Peyer's patch (tissue), 4 donors: ENCODE results near the gene POFUT2.

Source experiments
- POLR2A ChIP-seq, 2 donors: fragments of 450-650 bp; IDR thresholded peaks; one replicate each; pipeline ENCODE4 v1.5.1; 2017; ENCODE audit warnings: antibody characterized with exemption in 2 of 2, mild to moderate bottlenecking in 2 of 2, moderate library complexity in 2 of 2
- TF ChIP-seq, protein P1 (sequence below), 6 experiments: fragments of 450-650 bp in 4 of 6; fragments of 200-600 bp in 2 of 6; sonication (generic) in 1 of 6; IDR thresholded peaks; one replicate each; pipeline ENCODE4 v1.5.1; 2017 to 2019; ENCODE audit warnings: antibody characterized with exemption in 6 of 6, mild to moderate bottlenecking in 3 of 6, moderate library complexity in 1 of 6

DNA sequence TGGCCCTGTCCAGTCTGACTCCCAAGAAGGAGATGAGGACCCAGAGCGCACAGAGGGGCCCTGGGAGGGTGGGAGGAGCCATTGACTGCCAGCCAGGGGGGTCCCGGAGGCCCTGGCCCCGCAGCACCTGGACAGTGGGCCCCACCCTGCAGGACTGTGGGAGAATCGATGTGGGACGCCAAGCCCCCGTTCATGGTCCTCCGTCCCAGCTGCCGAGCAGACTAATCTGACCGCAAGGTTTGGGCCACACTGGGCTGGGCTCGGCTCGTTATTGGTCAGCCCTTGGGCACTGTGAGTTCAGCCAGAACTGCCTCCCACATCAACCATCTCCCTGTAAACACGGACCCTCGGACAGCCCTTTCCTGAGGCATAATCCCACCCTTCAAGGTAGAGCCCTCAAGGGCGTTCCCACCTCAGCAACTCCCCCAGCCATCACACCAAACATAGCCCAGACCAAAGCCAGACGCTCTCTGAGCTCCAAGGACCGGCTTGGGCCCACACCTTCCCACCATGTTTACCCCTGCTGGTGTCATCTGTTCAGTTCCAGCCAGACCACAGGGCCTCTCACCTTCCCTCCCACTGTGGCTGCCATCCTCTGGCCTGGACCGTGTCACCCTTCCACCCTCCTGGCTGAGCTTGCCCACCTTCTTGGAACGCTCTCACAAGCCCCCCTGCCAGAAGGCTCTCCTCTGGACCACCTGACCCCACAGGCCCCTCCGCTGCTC, 16.2 kb upstream of the POFUT2 start:
- TF ChIP-seq, protein P1, sequence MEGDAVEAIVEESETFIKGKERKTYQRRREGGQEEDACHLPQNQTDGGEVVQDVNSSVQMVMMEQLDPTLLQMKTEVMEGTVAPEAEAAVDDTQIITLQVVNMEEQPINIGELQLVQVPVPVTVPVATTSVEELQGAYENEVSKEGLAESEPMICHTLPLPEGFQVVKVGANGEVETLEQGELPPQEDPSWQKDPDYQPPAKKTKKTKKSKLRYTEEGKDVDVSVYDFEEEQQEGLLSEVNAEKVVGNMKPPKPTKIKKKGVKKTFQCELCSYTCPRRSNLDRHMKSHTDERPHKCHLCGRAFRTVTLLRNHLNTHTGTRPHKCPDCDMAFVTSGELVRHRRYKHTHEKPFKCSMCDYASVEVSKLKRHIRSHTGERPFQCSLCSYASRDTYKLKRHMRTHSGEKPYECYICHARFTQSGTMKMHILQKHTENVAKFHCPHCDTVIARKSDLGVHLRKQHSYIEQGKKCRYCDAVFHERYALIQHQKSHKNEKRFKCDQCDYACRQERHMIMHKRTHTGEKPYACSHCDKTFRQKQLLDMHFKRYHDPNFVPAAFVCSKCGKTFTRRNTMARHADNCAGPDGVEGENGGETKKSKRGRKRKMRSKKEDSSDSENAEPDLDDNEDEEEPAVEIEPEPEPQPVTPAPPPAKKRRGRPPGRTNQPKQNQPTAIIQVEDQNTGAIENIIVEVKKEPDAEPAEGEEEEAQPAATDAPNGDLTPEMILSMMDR (IDR thresholded peaks at IDR 0.05) = no peak
- no peak for TF ChIP-seq POLR2A (IDR thresholded peaks at IDR 0.05)
